AG04449 (cell line): ENCODE data around the gene CSNK2A1.
A peak's percentile ranks its signal among the peaks of the same experiment; 100 is the strongest.
"Not testable (repeated sequence)": the region's sequence is repeated elsewhere in the genome, so short reads cannot be mapped to it uniquely, and the experiment has no call there.

Source experiments
- CTCF ChIA-PET: fragments of 350-600 bp; formaldehyde crosslinking; extraction: SDS; loops from one replicate; lab custom pipeline; 2021; ENCODE audit warnings: antibody characterized with exemption; lab: Yijun Ruan, JAX
- POLR2A ChIA-PET: fragments of 400-600, 350-600 bp; formaldehyde crosslinking; extraction: SDS; loops from one replicate; lab custom pipeline; 2020; ENCODE audit warnings: antibody characterized with exemption, inconsistent platforms; lab: Yijun Ruan, JAX
- DNase-seq: peaks from one replicate; pipeline ENCODE4 v3.0.0-alpha.2; 2010; ENCODE audit warnings: low read depth, low spot score
- H3K4me3 ChIP-seq: 2 replicates; pipeline ENCODE4 v1.5.1; 2011; ENCODE audit warnings: low read depth, mild to moderate bottlenecking, control low read depth, low read length
- CTCF ChIP-seq: IDR thresholded peaks from one replicate; pipeline ENCODE4 v1.5.1; 2011; ENCODE audit warnings: mild to moderate bottlenecking, moderate library complexity, low read length, control low read depth, inconsistent platforms; ENCODE audit not compliant: insufficient read depth; ENCODE audit errors: missing control alignments

CSNK2A1 gene

GRCh38 chr20:584161-584970 lies 40.8 kb upstream of the CSNK2A1 start:
- DNase-seq = no peak
- ChIA-PET POLR2A (no interaction called here), CTCF (interaction anchor here (1.9 kb wide), 1 partner anchor 23 kb away, joined by 6 read pairs; no protein-coding TSS in a partner anchor)
- no peak for TF ChIP-seq CTCF
- no peak overlapping the region for H3K4me3 ChIP-seq

- POLR2A ChIA-PET = no interaction called here
- CTCF ChIA-PET = interaction anchor here (0.6 to 2.5 kb wide), 2 partner anchors 21 to 370 kb away, joined by 3 to 11 read pairs; no protein-coding TSS in a partner anchor
Observed at GRCh38 chr20:582204-582603, 38.6 kb upstream of the CSNK2A1 start.

GRCh38 chr20:578940-579690 lies 35.5 kb upstream of the CSNK2A1 start:
- CTCF ChIA-PET = interaction anchor here (1.1 to 1.5 kb wide), 2 partner anchors 18 to 66 kb away, joined by 3 to 4 read pairs; no protein-coding TSS in a partner anchor
- POLR2A ChIA-PET, DNase-seq, H3K4me3 ChIP-seq: not testable (repeated sequence)

More at GRCh38 chr20:582204-582603, 38.6 kb upstream of the CSNK2A1 start:
- no peak for DNase-seq
- H3K4me3 ChIP-seq = no peak overlapping the region
- no peak for TF ChIP-seq CTCF

- TF ChIP-seq CTCF = peak; percentile 20
- ChIA-PET POLR2A (no interaction called here), CTCF (interaction anchor here (1.3 to 2.9 kb wide), 3 partner anchors 15 to 68 kb away, joined by 3 to 19 read pairs (median 4); no protein-coding TSS in a partner anchor)
- no peak overlapping the region for H3K4me3 ChIP-seq
- DNase-seq = no peak
Observed at GRCh38 chr20:577167-577791, 33.7 kb upstream of the CSNK2A1 start.

- no peak for DNase-seq
- ChIA-PET CTCF (interaction anchor here (1.4 to 2.9 kb wide), 2 partner anchors 14 to 163 kb away, joined by 3 to 19 read pairs; no protein-coding TSS in a partner anchor), POLR2A (no interaction called here)
- no peak for TF ChIP-seq CTCF
- no peak overlapping the region for H3K4me3 ChIP-seq
Observed at GRCh38 chr20:576156-576555, 32.6 kb upstream of the CSNK2A1 start.

- POLR2A ChIA-PET = no interaction called here
- TF ChIP-seq CTCF = no peak
- H3K4me3 ChIP-seq = no peak overlapping the region
- CTCF ChIA-PET = interaction anchor here (1.4 to 2.9 kb wide), 2 partner anchors 13 to 164 kb away, joined by 3 to 19 read pairs; no protein-coding TSS in a partner anchor
- no peak for DNase-seq
Observed at GRCh38 chr20:575230-575629, 31.6 kb upstream of the CSNK2A1 start.
